Neural progenitor cell (in vitro differentiated cells): Measurements from ENCODE around the gene GPR162.

Experiments used
- EZH2 ChIP-seq: fragments of 200-600 bp; sonication (generic); IDR thresholded peaks from 2 replicates; pipeline ENCODE4 v1.6.1; 2017; ENCODE audit warnings: antibody characterized with exemption, mild to moderate bottlenecking, moderate library complexity
- EZH2phosphoT487 ChIP-seq: fragments of 200-600 bp; sonication (generic); IDR thresholded peaks from 2 replicates; pipeline ENCODE4 v1.6.1; 2017; ENCODE audit warnings: antibody characterized with exemption
- TF ChIP-seq, protein P1 (sequence below): fragments of 200-600 bp; sonication (generic); IDR thresholded peaks from 2 replicates; pipeline ENCODE4 v1.5.1; 2017; ENCODE audit warnings: antibody characterized with exemption, mild to moderate bottlenecking

DNA sequence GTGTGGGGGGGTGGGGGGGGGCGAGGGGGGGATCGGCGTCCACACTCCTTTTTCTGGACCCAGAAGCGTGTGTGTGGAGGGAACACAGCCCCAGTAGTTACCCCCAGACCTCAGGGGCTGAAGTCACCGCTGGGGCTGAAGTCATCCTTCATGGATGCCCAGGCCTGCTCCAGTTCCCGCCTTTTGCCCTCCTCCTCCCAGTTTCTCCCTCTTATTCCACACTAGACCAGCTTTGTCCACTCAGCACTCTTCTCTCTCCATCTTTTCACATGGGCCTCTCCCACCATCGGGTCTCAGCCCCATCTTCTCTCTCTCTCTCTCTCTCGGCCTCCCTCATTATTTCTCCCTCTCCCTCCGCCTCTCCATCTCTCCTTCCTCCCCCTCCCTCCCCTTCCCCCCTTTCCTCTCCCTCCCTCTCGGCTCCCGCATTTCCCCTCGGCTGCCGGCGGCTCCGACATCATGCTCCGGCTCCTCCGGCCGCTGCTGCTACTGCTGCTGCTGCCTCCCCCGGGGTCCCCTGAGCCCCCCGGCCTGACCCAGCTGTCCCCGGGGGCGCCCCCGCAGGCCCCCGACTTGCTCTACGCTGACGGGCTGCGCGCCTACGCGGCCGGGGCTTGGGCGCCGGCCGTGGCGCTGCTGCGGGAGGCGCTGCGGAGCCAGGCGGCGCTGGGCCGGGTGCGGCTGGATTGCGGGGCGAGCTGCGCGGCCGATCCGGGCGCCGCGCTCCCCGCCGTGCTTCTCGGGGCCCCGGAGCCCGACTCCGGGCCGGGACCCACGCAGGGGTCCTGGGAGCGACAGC, 6.6 kb downstream of the GPR162 start, which contains the start of gene P3H3:
- TF ChIP-seq, protein P1, sequence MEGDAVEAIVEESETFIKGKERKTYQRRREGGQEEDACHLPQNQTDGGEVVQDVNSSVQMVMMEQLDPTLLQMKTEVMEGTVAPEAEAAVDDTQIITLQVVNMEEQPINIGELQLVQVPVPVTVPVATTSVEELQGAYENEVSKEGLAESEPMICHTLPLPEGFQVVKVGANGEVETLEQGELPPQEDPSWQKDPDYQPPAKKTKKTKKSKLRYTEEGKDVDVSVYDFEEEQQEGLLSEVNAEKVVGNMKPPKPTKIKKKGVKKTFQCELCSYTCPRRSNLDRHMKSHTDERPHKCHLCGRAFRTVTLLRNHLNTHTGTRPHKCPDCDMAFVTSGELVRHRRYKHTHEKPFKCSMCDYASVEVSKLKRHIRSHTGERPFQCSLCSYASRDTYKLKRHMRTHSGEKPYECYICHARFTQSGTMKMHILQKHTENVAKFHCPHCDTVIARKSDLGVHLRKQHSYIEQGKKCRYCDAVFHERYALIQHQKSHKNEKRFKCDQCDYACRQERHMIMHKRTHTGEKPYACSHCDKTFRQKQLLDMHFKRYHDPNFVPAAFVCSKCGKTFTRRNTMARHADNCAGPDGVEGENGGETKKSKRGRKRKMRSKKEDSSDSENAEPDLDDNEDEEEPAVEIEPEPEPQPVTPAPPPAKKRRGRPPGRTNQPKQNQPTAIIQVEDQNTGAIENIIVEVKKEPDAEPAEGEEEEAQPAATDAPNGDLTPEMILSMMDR = peak; percentile 28
- TF ChIP-seq EZH2phosphoT487 (no peak), EZH2 (no peak)
